ENCODE measurements around the gene AMHR2. TPM values are rescaled to one million over a fixed set of nuclear protein-coding genes. Genes with fewer than 3 reads are reported as not detected.
"Not testable (repeated sequence)": the region's sequence is repeated elsewhere in the genome, so short reads cannot be mapped to it uniquely, and the experiment has no call there.

Gene AMHR2
- total RNA-seq, 1 donor, result not detected

DNA sequence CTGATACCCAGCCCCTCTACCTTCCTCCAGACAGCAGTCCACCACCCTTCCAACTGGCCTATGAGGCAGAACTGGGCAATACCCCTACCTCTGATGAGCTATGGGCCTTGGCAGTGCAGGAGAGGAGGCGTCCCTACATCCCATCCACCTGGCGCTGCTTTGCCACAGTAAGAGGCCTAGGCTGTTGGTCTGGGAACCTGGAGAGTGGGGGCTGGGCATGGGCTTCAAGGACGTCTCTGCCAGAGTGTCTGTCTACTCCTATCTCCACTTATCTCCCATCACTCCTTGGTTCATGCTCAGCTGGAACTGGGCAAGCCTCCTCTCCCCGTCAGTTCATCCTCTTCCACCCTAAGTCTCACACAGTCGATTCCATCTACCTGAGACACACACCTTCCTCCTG lies 6.5 kb downstream of the AMHR2 start:
- no peak overlapping the region for H3K4me3 ChIP-seq (ENCODE audit: low read depth, low read length)
- TF ChIP-seq, protein P1, sequence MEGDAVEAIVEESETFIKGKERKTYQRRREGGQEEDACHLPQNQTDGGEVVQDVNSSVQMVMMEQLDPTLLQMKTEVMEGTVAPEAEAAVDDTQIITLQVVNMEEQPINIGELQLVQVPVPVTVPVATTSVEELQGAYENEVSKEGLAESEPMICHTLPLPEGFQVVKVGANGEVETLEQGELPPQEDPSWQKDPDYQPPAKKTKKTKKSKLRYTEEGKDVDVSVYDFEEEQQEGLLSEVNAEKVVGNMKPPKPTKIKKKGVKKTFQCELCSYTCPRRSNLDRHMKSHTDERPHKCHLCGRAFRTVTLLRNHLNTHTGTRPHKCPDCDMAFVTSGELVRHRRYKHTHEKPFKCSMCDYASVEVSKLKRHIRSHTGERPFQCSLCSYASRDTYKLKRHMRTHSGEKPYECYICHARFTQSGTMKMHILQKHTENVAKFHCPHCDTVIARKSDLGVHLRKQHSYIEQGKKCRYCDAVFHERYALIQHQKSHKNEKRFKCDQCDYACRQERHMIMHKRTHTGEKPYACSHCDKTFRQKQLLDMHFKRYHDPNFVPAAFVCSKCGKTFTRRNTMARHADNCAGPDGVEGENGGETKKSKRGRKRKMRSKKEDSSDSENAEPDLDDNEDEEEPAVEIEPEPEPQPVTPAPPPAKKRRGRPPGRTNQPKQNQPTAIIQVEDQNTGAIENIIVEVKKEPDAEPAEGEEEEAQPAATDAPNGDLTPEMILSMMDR (IDR thresholded peaks at IDR 0.05; ENCODE audit: insufficient read depth, low read depth, low read length), result no peak
- no peak for DNase-seq (ENCODE audit: low read depth)

DNA sequence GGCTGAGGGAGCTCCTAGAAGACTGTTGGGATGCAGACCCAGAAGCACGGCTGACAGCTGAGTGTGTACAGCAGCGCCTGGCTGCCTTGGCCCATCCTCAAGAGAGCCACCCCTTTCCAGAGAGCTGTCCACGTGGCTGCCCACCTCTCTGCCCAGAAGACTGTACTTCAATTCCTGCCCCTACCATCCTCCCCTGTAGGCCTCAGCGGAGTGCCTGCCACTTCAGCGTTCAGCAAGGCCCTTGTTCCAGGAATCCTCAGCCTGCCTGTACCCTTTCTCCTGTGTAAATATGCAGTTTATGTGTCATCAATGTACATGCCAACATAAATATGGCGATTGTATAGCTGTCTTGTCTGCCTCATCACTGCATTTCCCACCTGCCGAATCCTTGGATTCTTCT lies 7.5 kb downstream of the AMHR2 start:
- TF ChIP-seq, protein P1 (IDR thresholded peaks at IDR 0.05; ENCODE audit: insufficient read depth, low read depth, low read length), result no peak
- no peak overlapping the region for H3K4me3 ChIP-seq (ENCODE audit: low read depth, low read length)
- DNase-seq (ENCODE audit: low read depth), result no peak

- H3K4me3 ChIP-seq (ENCODE audit: low read depth, low read length); DNase-seq (ENCODE audit: low read depth): not testable (repeated sequence)
These were observed 11.7 kb downstream of the AMHR2 start for GRCh38 chr12:53435326-53435725.

GRCh38 chr12:53439582-53439981 lies 15.9 kb downstream of the AMHR2 start:
- not testable (repeated sequence) for DNase-seq (ENCODE audit: low read depth)

GRCh38 chr12:53441040-53441833 lies 17.6 kb downstream of the AMHR2 start, which contains the start of gene PRR13:
PRR13 (plus strand) TSS chr12:53441734; CDS start chr12:53442715, 981 bp downstream.
- TF ChIP-seq, protein P1 (IDR thresholded peaks at IDR 0.05; ENCODE audit: insufficient read depth, low read depth, low read length), result no peak
- H3K4me3 ChIP-seq (ENCODE audit: low read depth, low read length), result peak within 1 kb of the TSS; percentile 98
- peak; percentile 100 for DNase-seq (ENCODE audit: low read depth)

More at GRCh38 chr12:53439582-53439981, 15.9 kb downstream of the AMHR2 start:
- H3K4me3 ChIP-seq (ENCODE audit: low read depth, low read length), result not testable (repeated sequence)

- TF ChIP-seq, protein P1 (IDR thresholded peaks at IDR 0.05; ENCODE audit: insufficient read depth, low read depth, low read length), result no peak
- H3K4me3 ChIP-seq (ENCODE audit: low read depth, low read length), result no peak overlapping the region
- no peak for DNase-seq (ENCODE audit: low read depth)
These were observed 20.3 kb downstream of the AMHR2 start for GRCh38 chr12:53443955-53444354.

GRCh38 chr12:53444593-53445325 lies 21.1 kb downstream of the AMHR2 start:
- not testable (repeated sequence) for DNase-seq (ENCODE audit: low read depth); H3K4me3 ChIP-seq (ENCODE audit: low read depth, low read length)

GRCh38 chr12:53450936-53451335 lies 27.3 kb downstream of the AMHR2 start:
- H3K4me3 ChIP-seq (ENCODE audit: low read depth, low read length), result no peak overlapping the region
- no peak for DNase-seq (ENCODE audit: low read depth)
- TF ChIP-seq, protein P1 (IDR thresholded peaks at IDR 0.05; ENCODE audit: insufficient read depth, low read depth, low read length), result no peak

Measured in fibroblast of villous mesenchyme (primary cell).